NAMALWA (cell line): ENCODE measurements around the gene LILRA5.
"Not testable (repeated sequence)": the region's sequence is repeated elsewhere in the genome, so short reads cannot be mapped to it uniquely, and the experiment has no call there.

Source experiments
- DNase-seq: peaks from one replicate; pipeline ENCODE4 v3.0.0-alpha.2; 2015; ENCODE audit warnings: low spot score

LILRA5 gene

GRCh38 chr19:54312436-54313377, at the start of gene LILRA5:
LILRA5 (minus strand) TSS chr19:54313166; CDS start chr19:54313019, 147 bp downstream.
- DNase-seq: peak; percentile 22

- not testable (repeated sequence) for DNase-seq
Measured at GRCh38 chr19:54361680-54362422, 48.9 kb upstream of the LILRA5 start.

GRCh38 chr19:54359149-54359820, 46.3 kb upstream of the LILRA5 start:
- not testable (repeated sequence) for DNase-seq

GRCh38 chr19:54357381-54357780, 44.4 kb upstream of the LILRA5 start:
- no peak for DNase-seq

GRCh38 chr19:54356444-54357056, 43.6 kb upstream of the LILRA5 start:
- DNase-seq: no peak

- no peak for DNase-seq
Measured at GRCh38 chr19:54355675-54356074, 42.7 kb upstream of the LILRA5 start.

GRCh38 chr19:54354761-54355160, 41.8 kb upstream of the LILRA5 start:
- no peak for DNase-seq

- no peak for DNase-seq
Measured at GRCh38 chr19:54352546-54352945, 39.6 kb upstream of the LILRA5 start.

GRCh38 chr19:54352041-54352440, 39.1 kb upstream of the LILRA5 start:
- no peak for DNase-seq

- no peak for DNase-seq
Measured at GRCh38 chr19:54351474-54351873, 38.5 kb upstream of the LILRA5 start.

- peak; percentile 66 for DNase-seq
Measured at GRCh38 chr19:54345938-54346386, 33.0 kb upstream of the LILRA5 start.

GRCh38 chr19:54343868-54344267, 30.9 kb upstream of the LILRA5 start:
- no peak for DNase-seq

GRCh38 chr19:54341295-54341694, 28.3 kb upstream of the LILRA5 start:
- no peak for DNase-seq

GRCh38 chr19:54339646-54340358, 26.8 kb upstream of the LILRA5 start:
- no peak for DNase-seq

- no peak for DNase-seq
Measured at GRCh38 chr19:54338521-54338920, 25.6 kb upstream of the LILRA5 start.

GRCh38 chr19:54337858-54338230, 24.9 kb upstream of the LILRA5 start:
- DNase-seq: no peak

GRCh38 chr19:54336893-54337857, 24.2 kb upstream of the LILRA5 start:
- no peak for DNase-seq

GRCh38 chr19:54335979-54336892, 23.3 kb upstream of the LILRA5 start:
- DNase-seq: no peak

- DNase-seq: no peak
Measured at GRCh38 chr19:54335164-54335563, 22.2 kb upstream of the LILRA5 start.
